Activated naive CD4-positive, alpha-beta T cell (primary cell): ENCODE data around the gene IKZF2.

Experiments used
- DNase-seq, 4 experiments: peaks; one replicate each; lab custom pipeline; 2025; lab: John Stamatoyannopoulos, UW

IKZF2 gene

GRCh38 chr2:213101109-213101508 lies 50.3 kb downstream of the IKZF2 start:
- DNase-seq = no peak

GRCh38 chr2:213098612-213099011 lies 52.8 kb downstream of the IKZF2 start:
- DNase-seq = no peak

- no peak for DNase-seq
These were observed 59.6 kb downstream of the IKZF2 start for GRCh38 chr2:213091765-213092164.

GRCh38 chr2:213090772-213091171 lies 60.6 kb downstream of the IKZF2 start:
- no peak for DNase-seq

GRCh38 chr2:213089438-213089837 lies 62.0 kb downstream of the IKZF2 start:
- no peak for DNase-seq

GRCh38 chr2:213087040-213087439 lies 64.4 kb downstream of the IKZF2 start:
- DNase-seq = no peak

- DNase-seq = no peak
These were observed 64.8 kb downstream of the IKZF2 start for GRCh38 chr2:213086571-213086970.

GRCh38 chr2:213086050-213086449 lies 65.4 kb downstream of the IKZF2 start:
- DNase-seq = no peak

GRCh38 chr2:213085538-213085937 lies 65.9 kb downstream of the IKZF2 start:
- DNase-seq = no peak

- DNase-seq = no peak
These were observed 67.2 kb downstream of the IKZF2 start for GRCh38 chr2:213084261-213084660.

GRCh38 chr2:213080969-213081617 lies 70.3 kb downstream of the IKZF2 start:
- no peak for DNase-seq

GRCh38 chr2:213079756-213080155 lies 71.7 kb downstream of the IKZF2 start:
- DNase-seq = no peak

GRCh38 chr2:213078686-213079085 lies 72.7 kb downstream of the IKZF2 start:
- DNase-seq = no peak

- DNase-seq = no peak
These were observed 81.9 kb downstream of the IKZF2 start for GRCh38 chr2:213069531-213069930.

- DNase-seq = no peak
These were observed 82.6 kb downstream of the IKZF2 start for GRCh38 chr2:213068676-213069359.

GRCh38 chr2:213067888-213068287 lies 83.5 kb downstream of the IKZF2 start:
- no peak for DNase-seq

GRCh38 chr2:213066443-213066743 lies 85.0 kb downstream of the IKZF2 start:
- no peak for DNase-seq

GRCh38 chr2:213065583-213066442 lies 85.6 kb downstream of the IKZF2 start:
- DNase-seq = no peak

GRCh38 chr2:213064099-213064498 lies 87.3 kb downstream of the IKZF2 start:
- DNase-seq = no peak

GRCh38 chr2:213057977-213058376 lies 93.4 kb downstream of the IKZF2 start:
- DNase-seq = no peak

- DNase-seq = no peak
These were observed 105.0 kb downstream of the IKZF2 start for GRCh38 chr2:213046431-213046830.

- no peak for DNase-seq
These were observed 107.8 kb downstream of the IKZF2 start for GRCh38 chr2:213043566-213043965.

GRCh38 chr2:213042262-213042661 lies 109.2 kb downstream of the IKZF2 start:
- DNase-seq = no peak
